Fibroblast of villous mesenchyme (primary cell): Measurements from ENCODE around the gene KLK12. TPM values are rescaled to one million over a fixed set of nuclear protein-coding genes. Genes with fewer than 3 reads are reported as not detected.

Experiments
- DNase-seq: peaks from one replicate; pipeline ENCODE4 v3.0.0-alpha.2; 2010; ENCODE audit warnings: low read depth
- H3K4me3 ChIP-seq: 2 replicates; pipeline ENCODE4 v1.5.1; 2011; ENCODE audit warnings: low read depth, mild to moderate bottlenecking, low read length
- total RNA-seq: library from RNA; depleted of rRNA; stranded (reverse); fragments of >200 nt; gene quantifications from 2 replicates; pipeline ENCODE4 v1.2.3, GENCODE V29; 2012
- TF ChIP-seq, protein P1 (sequence below): IDR thresholded peaks from 2 replicates; pipeline ENCODE4 v1.5.1; 2012; ENCODE audit warnings: low read depth, mild to moderate bottlenecking, low read length; ENCODE audit not compliant: insufficient read depth

The KLK12 gene
- total RNA-seq, 1 donor = not detected

DNA sequence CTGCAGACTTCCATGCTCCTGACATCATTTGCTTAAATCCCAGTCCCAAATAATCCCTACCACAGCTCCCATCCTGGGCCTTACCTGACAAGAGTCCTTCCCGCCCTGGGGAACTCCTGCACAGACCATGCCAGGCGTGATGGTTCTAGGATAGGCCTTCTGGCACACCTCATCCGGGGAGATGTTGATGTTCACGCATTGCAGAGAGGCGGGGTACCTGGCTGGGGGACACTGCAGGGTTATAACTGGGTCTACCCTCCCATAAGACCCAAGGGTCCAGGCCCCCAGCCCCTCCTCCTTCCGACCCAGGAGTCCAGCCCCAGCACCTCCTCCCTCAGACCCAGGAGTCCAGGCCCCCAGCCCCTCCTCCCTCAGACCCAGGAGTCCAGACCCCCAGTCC, 43.9 kb upstream of the KLK12 start:
- TF ChIP-seq, protein P1, sequence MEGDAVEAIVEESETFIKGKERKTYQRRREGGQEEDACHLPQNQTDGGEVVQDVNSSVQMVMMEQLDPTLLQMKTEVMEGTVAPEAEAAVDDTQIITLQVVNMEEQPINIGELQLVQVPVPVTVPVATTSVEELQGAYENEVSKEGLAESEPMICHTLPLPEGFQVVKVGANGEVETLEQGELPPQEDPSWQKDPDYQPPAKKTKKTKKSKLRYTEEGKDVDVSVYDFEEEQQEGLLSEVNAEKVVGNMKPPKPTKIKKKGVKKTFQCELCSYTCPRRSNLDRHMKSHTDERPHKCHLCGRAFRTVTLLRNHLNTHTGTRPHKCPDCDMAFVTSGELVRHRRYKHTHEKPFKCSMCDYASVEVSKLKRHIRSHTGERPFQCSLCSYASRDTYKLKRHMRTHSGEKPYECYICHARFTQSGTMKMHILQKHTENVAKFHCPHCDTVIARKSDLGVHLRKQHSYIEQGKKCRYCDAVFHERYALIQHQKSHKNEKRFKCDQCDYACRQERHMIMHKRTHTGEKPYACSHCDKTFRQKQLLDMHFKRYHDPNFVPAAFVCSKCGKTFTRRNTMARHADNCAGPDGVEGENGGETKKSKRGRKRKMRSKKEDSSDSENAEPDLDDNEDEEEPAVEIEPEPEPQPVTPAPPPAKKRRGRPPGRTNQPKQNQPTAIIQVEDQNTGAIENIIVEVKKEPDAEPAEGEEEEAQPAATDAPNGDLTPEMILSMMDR = no peak

DNA sequence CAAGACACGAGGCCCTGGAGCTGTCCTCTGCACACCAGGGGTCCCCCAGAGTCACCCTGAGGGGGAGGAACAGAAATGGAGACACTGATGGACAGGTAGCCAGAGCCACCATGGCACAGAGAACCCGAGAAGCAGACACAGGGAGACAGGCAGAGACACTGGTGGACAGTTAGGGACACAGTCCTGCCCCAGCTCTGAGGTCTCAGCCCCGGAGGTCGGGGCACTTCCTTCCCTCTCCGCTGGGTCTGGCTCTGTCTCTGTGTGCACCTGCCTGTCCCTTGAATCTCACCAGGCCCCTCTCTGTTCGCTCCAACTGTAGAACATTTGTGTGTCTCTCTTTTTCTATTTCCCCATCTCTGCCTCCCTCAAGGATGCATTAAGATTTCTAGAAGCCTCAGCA, 43.3 kb upstream of the KLK12 start:
- TF ChIP-seq, protein P1 = no peak
- no peak for DNase-seq
- H3K4me3 ChIP-seq = no peak overlapping the region

More for the DNA sequence above, 43.9 kb upstream of the KLK12 start:
- H3K4me3 ChIP-seq = no peak overlapping the region
- no peak for DNase-seq

DNA sequence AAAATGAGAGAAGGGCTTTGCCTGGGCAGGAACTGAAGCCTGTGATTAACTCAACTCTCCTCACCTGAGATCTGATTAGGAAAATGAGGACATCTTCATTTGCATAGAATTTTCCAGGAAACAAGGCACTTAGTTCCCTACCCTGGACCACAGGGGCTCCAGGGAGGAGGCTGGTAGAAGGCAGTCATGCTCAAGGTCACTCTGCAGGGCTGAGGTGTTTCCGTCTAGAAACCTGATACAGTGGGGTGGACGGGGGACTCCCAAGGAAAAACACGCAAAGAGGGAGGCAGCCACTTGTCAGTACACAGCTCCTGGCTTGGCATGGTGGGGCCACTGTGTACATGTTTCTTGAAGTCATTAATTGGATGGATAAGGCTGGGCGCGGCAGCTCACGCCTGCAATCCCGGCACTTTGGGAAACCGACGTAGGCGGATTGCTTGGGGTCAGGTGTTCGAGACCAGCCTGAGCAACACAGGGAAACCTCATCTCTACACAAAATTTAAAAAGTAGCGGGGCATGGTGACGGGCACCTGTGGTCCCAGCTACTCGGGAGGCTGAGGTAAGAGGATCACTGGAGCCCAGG, 41.9 kb upstream of the KLK12 start:
- H3K4me3 ChIP-seq = no peak overlapping the region
- DNase-seq = no peak
- TF ChIP-seq, protein P1 = no peak

DNA sequence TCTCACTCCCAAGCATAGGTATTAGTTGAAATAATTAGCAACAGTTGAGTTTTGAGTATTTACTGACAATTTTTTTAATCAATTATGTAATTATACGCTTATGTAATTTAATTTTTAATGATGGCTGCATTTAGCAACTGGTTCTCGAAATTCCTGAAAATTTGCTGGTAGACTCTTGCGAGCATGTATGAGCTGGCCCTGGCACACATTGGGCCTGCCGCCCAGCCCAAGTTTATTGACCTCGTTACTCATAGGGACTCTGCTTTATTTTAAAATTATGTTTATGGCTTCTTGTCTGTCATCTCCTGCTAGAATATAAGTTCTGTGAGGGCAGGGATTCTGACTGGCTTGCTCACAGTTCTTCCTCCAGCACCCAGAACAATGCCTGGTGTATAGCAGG, 41.2 kb upstream of the KLK12 start:
- H3K4me3 ChIP-seq = no peak overlapping the region
- DNase-seq = no peak
- TF ChIP-seq, protein P1 = no peak

DNA sequence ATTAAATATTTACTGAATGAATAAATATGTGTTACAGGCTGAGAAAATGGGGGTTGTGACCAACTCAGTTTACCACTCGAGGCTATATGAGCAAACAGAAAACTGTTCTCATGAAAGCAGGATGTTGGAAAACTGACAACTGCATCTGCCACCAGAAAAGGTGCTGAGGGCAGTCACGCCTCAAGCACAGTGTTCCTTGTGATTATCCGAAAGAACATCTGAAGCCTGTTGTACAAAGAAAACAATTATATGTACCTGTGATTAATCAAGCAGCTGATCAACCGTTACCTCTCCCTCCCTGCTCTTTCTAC, 36.2 kb upstream of the KLK12 start:
- DNase-seq = no peak

DNA sequence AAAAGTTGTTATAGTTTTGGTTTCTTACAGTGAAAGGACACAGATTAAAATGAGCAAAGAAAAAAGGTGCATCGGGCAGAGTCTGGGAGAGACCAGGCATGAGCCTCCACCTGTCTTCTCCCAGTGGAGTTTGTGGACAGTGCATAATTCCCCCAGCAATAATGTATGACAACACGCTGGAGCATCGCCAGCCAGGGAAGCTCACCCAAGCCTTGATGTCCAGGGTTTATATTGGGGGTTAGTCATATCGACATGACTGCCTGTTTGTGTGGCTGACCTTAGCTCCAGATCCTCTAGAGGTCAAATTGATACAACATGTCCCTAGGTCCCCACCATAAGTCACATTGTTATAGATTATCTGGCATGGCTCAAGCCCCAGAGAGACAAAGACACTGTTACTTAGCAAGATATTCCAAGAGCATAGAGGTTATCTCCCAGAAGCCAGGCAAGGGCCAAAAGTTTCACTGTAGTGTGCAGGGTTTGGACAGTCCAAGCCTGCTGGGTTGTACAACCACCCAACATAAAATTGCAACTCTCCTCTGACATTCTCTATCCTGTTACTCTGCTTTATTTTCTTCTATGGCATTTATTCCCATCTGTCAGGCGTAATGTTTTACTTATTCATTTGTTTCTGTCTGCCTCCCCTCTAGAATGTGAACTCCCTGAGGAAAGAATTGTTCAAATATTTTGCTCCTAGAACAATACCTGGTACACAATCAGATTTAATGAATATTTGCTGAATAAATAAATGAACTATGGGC, 35.7 kb upstream of the KLK12 start:
- no peak overlapping the region for H3K4me3 ChIP-seq
- TF ChIP-seq, protein P1 = no peak
- no peak for DNase-seq

More for the DNA sequence above, 36.2 kb upstream of the KLK12 start:
- no peak overlapping the region for H3K4me3 ChIP-seq
- TF ChIP-seq, protein P1 = no peak
